K562 (cell line): ENCODE results near the gene TRAPPC2L. TPM values are rescaled to one million over a fixed set of nuclear protein-coding genes. Genes with fewer than 3 reads are reported as not detected.

Experiments
- CBFB ChIP-seq: sonication (generic); formaldehyde crosslinking; IDR thresholded peaks from 2 replicates; pipeline ENCODE4 v1.4.0; 2020; ENCODE audit warnings: mild to moderate bottlenecking, missing genetic modification reagents
- CCAR2 ChIP-seq: fragments of 200-400 bp; formaldehyde crosslinking; IDR thresholded peaks from 2 replicates; pipeline ENCODE4 v1.6.1; 2017; ENCODE audit warnings: mild to moderate bottlenecking, low read depth, low read length
- CHD4 ChIP-seq: fragments of 200-600 bp; sonication (generic); IDR thresholded peaks from 3 replicates; pipeline ENCODE4 v1.6.1; 2012; ENCODE audit warnings: low read depth, mild to moderate bottlenecking, mixed read lengths, low read length, inconsistent platforms; ENCODE audit not compliant: insufficient read depth, insufficient replicate concordance, poor library complexity, severe bottlenecking
- ETS1 ChIP-seq: conservative IDR thresholded peaks from 2 replicates; pipeline ENCODE4 v1.6.1; 2011; ENCODE audit warnings: low read depth, mild to moderate bottlenecking, low read length; ENCODE audit not compliant: control insufficient read depth
- FOXP1 ChIP-seq: sonication (generic); formaldehyde crosslinking; IDR thresholded peaks from 2 replicates; pipeline ENCODE4 v1.8.0; 2022; ENCODE audit warnings: mild to moderate bottlenecking, missing genetic modification reagents
- HEY1 ChIP-seq: fragments of 250-450 bp; sonication (Bioruptor Pico); IDR thresholded peaks from 2 replicates; pipeline ENCODE4 v1.5.0; 2020; ENCODE audit warnings: mild to moderate bottlenecking, moderate library complexity, borderline replicate concordance
- ID3 ChIP-seq, 2 experiments: fragments of 250-450 bp in 1 of 2; fragments of 450-650 bp in 1 of 2; sonication (Bioruptor Pico) in 1 of 2; IDR thresholded peaks; 2 replicates each; pipeline versions ENCODE4 v1.6.1 to v1.8.0; 2016 to 2021; ENCODE audit warnings: mild to moderate bottlenecking in 2 of 2, moderate library complexity in 2 of 2, missing compliant biosample characterization in 1 of 2, missing genetic modification characterization in 1 of 2
- LCOR ChIP-seq: sonication (generic); formaldehyde crosslinking; IDR thresholded peaks from 2 replicates; pipeline ENCODE4 v1.8.0; 2022; ENCODE audit warnings: mild to moderate bottlenecking, missing genetic modification reagents
- MCM5 ChIP-seq: fragments of 450-650 bp; IDR thresholded peaks from 2 replicates; pipeline ENCODE4 v1.6.1; 2016; ENCODE audit warnings: low read depth
- MTA2 ChIP-seq: fragments of 450-650 bp; IDR thresholded peaks from 2 replicates; pipeline ENCODE4 v1.6.1; 2016; ENCODE audit warnings: low read depth
- NFIC ChIP-seq: fragments of 450-650 bp; IDR thresholded peaks from 2 replicates; pipeline ENCODE4 v1.6.1; 2017; ENCODE audit warnings: mild to moderate bottlenecking, inconsistent platforms
- PRMT5 ChIP-seq: sonication (generic); formaldehyde crosslinking; IDR thresholded peaks from 2 replicates; pipeline ENCODE4 v1.5.0; 2020; ENCODE audit warnings: missing genetic modification reagents
- PYGO2 ChIP-seq: fragments of 450-650 bp; IDR thresholded peaks from 2 replicates; pipeline ENCODE4 v1.6.1; 2016; ENCODE audit warnings: mild to moderate bottlenecking, missing genetic modification characterization, moderate library complexity, missing compliant biosample characterization
- SMC3 ChIP-seq: conservative IDR thresholded peaks from 2 replicates; pipeline ENCODE4 v1.6.1; 2011; ENCODE audit warnings: low read depth, low read length, improper control_type of control experiment; ENCODE audit not compliant: insufficient read depth
- XRCC4 ChIP-seq: IDR thresholded peaks from one replicate; pipeline ENCODE4 v1.6.1; 2011; ENCODE audit not compliant: insufficient read depth, insufficient read length; ENCODE audit errors: extremely low read depth
- ZBTB17 ChIP-seq: fragments of 450-650 bp; formaldehyde crosslinking; IDR thresholded peaks from 2 replicates; pipeline ENCODE4 v1.4.0; 2020; ENCODE audit warnings: mild to moderate bottlenecking
- ZC3H8 ChIP-seq: fragments of 450-650 bp; IDR thresholded peaks from 2 replicates; pipeline ENCODE4 v1.6.1; 2017
- ZNF121 ChIP-seq: sonication (generic); formaldehyde crosslinking; conservative IDR thresholded peaks from 2 replicates; pipeline ENCODE4 v1.8.0; 2022; ENCODE audit warnings: missing genetic modification reagents
- ZNF449 ChIP-seq: fragments of 250-450 bp; sonication (Bioruptor Pico); IDR thresholded peaks from 2 replicates; pipeline ENCODE4 v1.8.0; 2022; ENCODE audit warnings: moderate library complexity, mild to moderate bottlenecking, inconsistent platforms
- polyA plus RNA-seq, 8 experiments: library from polyadenylated mRNA; depleted of rRNA in 4 of 8; stranded (reverse) in 5 of 8; unstranded in 3 of 8; fragments of >200 nt; fragmentation: Nextera tagmentation in 2 of 8; fragmentation: Illumina TruSeq in 1 of 8; extraction: Ambion mirVana in 2 of 8; extraction: Trizol in 1 of 8; gene quantifications; 2 replicates each; pipeline versions ENCODE4 v1.2.1 to v1.2.3, GENCODE V29; 2011 to 2014; ENCODE audit warnings: inconsistent platforms in 1 of 8, missing spikeins in 1 of 8
- total RNA-seq, 7 experiments: library from RNA; depleted of rRNA in 6 of 7; stranded (reverse); fragments of >200 nt in 6 of 7; fragmentation: Illumina TruSeq in 2 of 7; extraction: Trizol in 2 of 7; gene quantifications; 2 replicates each; pipeline versions ENCODE4 v1.2.1 to v1.2.3, GENCODE V29; 2011 to 2021; ENCODE audit warnings: low replicate concordance in 1 of 7

The TRAPPC2L gene
- total and polyA plus RNA-seq, 9 of the 15 experiments (the other 6 are each of a cell fraction or from before 2014, with no cell fraction given) = 60.4 to 398 (median 97.5) TPM

- TF ChIP-seq ZNF449 = no peak
- no peak for TF ChIP-seq FOXP1 (CRISPR knock-in tag)
- TF ChIP-seq CCAR2 = no peak
- no peak for TF ChIP-seq NFIC
- no peak for TF ChIP-seq LCOR (CRISPR knock-in tag)
- no peak for TF ChIP-seq MCM5
- TF ChIP-seq CBFB (CRISPR knock-in tag) = no peak
- TF ChIP-seq MTA2 = no peak
- no peak for TF ChIP-seq CHD4
- no peak for TF ChIP-seq XRCC4
- no peak for TF ChIP-seq ETS1
- no peak for TF ChIP-seq PYGO2 (tag)
- no peak for TF ChIP-seq SMC3
- no peak for TF ChIP-seq ID3 (CRISPR knock-in tag; IDR thresholded peaks at IDR 0.05)
- no peak for TF ChIP-seq ID3 (tag; IDR thresholded peaks at IDR 0.05)
- TF ChIP-seq ZC3H8 = no peak
- 0 out of 2 replicates have a peak, but pooled peaks have one; percentile 17 for TF ChIP-seq ZBTB17 (CRISPR knock-in tag)
- TF ChIP-seq HEY1 (CRISPR knock-in tag) = no peak
- no peak for TF ChIP-seq PRMT5 (CRISPR knock-in tag)
- no peak for TF ChIP-seq ZNF121 (CRISPR knock-in tag)
Measured at GRCh38 chr16:88812513-88813268, 44.2 kb upstream of the TRAPPC2L start (continued).
